Inflammatory macrophage treated with lipopolysaccharide for 4 hours (primary cell): Measurements from ENCODE around the gene TRIM62.
A peak's percentile ranks its signal among the peaks of the same experiment; 100 is the strongest.

ENCODE experiments used
- DNase-seq: peaks from one replicate; pipeline ENCODE4 v3.0.0-alpha.2; 2020

Gene TRIM62

GRCh38 chr1:33181921-33182341 is at the start of gene TRIM62:
TSS of gene TRIM62 (minus strand) at chr1:33182043. CDS start at chr1:33181432, 611 bp downstream.
- DNase-seq: peak; percentile 92

- no peak for DNase-seq
Measured at GRCh38 chr1:33231166-33231565, 49.3 kb upstream of the TRIM62 start.

- no peak for DNase-seq
Measured at GRCh38 chr1:33228935-33229487, 47.2 kb upstream of the TRIM62 start.

GRCh38 chr1:33225586-33225985 is 43.7 kb upstream of the TRIM62 start:
- no peak for DNase-seq

- no peak for DNase-seq
Measured at GRCh38 chr1:33224166-33224707, 42.4 kb upstream of the TRIM62 start.

GRCh38 chr1:33222381-33222780 is 40.5 kb upstream of the TRIM62 start:
- DNase-seq: no peak

GRCh38 chr1:33221385-33221758 is 39.5 kb upstream of the TRIM62 start:
- DNase-seq: no peak

- no peak for DNase-seq
Measured at GRCh38 chr1:33220676-33221384, 39.0 kb upstream of the TRIM62 start.

GRCh38 chr1:33219886-33220661 is 38.2 kb upstream of the TRIM62 start:
- peak; percentile 13 for DNase-seq

- DNase-seq: no peak
Measured at GRCh38 chr1:33211972-33212371, 30.1 kb upstream of the TRIM62 start.

GRCh38 chr1:33206340-33206739 is 24.5 kb upstream of the TRIM62 start:
- no peak for DNase-seq

- peak; percentile 48 for DNase-seq
Measured at GRCh38 chr1:33195556-33195955, 13.7 kb upstream of the TRIM62 start.

- DNase-seq: no peak
Measured at GRCh38 chr1:33191731-33192275, 10.0 kb upstream of the TRIM62 start.

GRCh38 chr1:33190701-33191100 is 8.9 kb upstream of the TRIM62 start:
- DNase-seq: no peak

GRCh38 chr1:33188572-33189275 is 6.9 kb upstream of the TRIM62 start:
- DNase-seq: no peak

GRCh38 chr1:33186936-33187335 is 5.1 kb upstream of the TRIM62 start:
- DNase-seq: no peak

GRCh38 chr1:33185541-33185940 is 3.7 kb upstream of the TRIM62 start:
- no peak for DNase-seq

- DNase-seq: no peak
Measured at GRCh38 chr1:33183306-33183705, 1.5 kb upstream of the TRIM62 start.

GRCh38 chr1:33182896-33183295 is 1.1 kb upstream of the TRIM62 start:
- DNase-seq: no peak

GRCh38 chr1:33182401-33182841 is 578 bp upstream of the TRIM62 start:
- DNase-seq: no peak

- peak; percentile 87 for DNase-seq
Measured at GRCh38 chr1:33180911-33181890, 642 bp downstream of the TRIM62 start.
